ENCODE measurements around the gene POPDC2.
"Not testable (repeated sequence)": the region's sequence is repeated elsewhere in the genome, so short reads cannot be mapped to it uniquely, and the experiment has no call there.

DNA sequence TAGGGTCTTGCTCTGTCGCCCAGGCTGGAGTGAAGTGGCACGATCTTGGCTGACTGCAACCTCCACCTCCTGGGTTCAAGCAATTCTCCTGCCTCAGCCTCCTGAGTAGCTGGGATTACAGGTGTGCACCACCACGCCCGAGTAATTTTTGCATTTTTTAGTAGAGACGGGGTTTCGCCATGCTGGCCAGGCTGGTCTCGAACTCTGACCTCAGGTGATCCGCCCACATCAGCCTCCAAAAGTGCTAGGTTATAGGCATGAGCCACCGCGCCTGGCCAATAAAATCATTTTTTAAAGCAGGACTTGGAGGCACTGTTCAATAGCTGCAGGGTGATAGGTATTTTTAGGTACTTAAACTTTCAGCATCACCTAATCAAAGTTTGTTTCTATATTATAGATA, 17.8 kb upstream of the POPDC2 start:
- not testable (repeated sequence) for TF ChIP-seq POLR2A, POLR2AphosphoS5 (IDR thresholded peaks at IDR 0.05)
- TF ChIP-seq, protein P1, sequence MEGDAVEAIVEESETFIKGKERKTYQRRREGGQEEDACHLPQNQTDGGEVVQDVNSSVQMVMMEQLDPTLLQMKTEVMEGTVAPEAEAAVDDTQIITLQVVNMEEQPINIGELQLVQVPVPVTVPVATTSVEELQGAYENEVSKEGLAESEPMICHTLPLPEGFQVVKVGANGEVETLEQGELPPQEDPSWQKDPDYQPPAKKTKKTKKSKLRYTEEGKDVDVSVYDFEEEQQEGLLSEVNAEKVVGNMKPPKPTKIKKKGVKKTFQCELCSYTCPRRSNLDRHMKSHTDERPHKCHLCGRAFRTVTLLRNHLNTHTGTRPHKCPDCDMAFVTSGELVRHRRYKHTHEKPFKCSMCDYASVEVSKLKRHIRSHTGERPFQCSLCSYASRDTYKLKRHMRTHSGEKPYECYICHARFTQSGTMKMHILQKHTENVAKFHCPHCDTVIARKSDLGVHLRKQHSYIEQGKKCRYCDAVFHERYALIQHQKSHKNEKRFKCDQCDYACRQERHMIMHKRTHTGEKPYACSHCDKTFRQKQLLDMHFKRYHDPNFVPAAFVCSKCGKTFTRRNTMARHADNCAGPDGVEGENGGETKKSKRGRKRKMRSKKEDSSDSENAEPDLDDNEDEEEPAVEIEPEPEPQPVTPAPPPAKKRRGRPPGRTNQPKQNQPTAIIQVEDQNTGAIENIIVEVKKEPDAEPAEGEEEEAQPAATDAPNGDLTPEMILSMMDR (IDR thresholded peaks at IDR 0.05 in 8 of 11, conservative IDR thresholded peaks at IDR 0.05 in 3 of 11): not testable (repeated sequence)

Measured in spleen (tissue), 7 donors.